OCI-LY3 (cell line): ENCODE results near the gene RPL35A.

Experiments used
- EZH2phosphoT487 ChIP-seq: fragments of 200-600 bp; shearing (Covaris generic); IDR thresholded peaks from 2 replicates; pipeline ENCODE4 v1.6.1; 2018; ENCODE audit warnings: antibody characterized with exemption, mixed run types, low read depth
- TF ChIP-seq, protein P1 (sequence below): fragments of 200-600, 300-600 bp; sonication (generic); IDR thresholded peaks from 2 replicates; pipeline ENCODE4 v1.5.1; 2014; ENCODE audit warnings: antibody characterized with exemption, low read length, low read depth

DNA sequence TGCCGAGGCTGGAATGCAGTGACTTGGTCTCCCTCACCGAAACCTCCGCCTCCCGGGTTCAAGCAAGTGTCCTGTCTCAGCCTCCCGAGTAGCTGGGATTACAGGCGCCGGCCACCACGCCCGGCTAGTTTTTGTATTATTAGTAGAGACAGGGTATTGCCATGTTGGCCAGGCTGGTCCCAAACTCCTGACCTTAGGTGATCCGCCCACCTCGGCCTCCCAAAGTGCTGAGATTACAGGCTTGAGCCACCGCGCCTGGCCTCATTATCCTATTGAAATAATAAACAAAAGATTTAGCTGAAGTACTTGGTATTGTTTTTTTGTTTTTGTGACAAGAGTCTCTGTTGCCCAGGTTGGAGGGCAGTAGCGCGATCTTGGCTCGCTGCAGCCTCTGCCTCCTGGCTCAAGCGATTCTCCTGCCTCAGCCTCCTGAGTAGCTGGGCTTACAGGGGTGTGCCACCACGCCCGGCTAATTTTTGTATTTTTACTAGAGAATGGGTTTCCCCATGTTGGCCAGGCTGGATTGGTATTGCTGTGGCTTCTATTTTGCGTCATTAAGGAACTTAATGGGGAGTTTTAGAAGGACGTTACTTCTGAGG lies 1.5 kb downstream of the RPL35A start:
- TF ChIP-seq, protein P1, sequence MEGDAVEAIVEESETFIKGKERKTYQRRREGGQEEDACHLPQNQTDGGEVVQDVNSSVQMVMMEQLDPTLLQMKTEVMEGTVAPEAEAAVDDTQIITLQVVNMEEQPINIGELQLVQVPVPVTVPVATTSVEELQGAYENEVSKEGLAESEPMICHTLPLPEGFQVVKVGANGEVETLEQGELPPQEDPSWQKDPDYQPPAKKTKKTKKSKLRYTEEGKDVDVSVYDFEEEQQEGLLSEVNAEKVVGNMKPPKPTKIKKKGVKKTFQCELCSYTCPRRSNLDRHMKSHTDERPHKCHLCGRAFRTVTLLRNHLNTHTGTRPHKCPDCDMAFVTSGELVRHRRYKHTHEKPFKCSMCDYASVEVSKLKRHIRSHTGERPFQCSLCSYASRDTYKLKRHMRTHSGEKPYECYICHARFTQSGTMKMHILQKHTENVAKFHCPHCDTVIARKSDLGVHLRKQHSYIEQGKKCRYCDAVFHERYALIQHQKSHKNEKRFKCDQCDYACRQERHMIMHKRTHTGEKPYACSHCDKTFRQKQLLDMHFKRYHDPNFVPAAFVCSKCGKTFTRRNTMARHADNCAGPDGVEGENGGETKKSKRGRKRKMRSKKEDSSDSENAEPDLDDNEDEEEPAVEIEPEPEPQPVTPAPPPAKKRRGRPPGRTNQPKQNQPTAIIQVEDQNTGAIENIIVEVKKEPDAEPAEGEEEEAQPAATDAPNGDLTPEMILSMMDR = no peak
- no peak for TF ChIP-seq EZH2phosphoT487
